GM19035 (cell line): ENCODE results near the gene KIZ.

Experiments used
- ATAC-seq: cut with Tn5 transposase; IDR thresholded peaks from one replicate; pipeline ENCODE4 v1.9.1; 2021; ENCODE audit not compliant: unreplicated experiment

The KIZ gene

DNA sequence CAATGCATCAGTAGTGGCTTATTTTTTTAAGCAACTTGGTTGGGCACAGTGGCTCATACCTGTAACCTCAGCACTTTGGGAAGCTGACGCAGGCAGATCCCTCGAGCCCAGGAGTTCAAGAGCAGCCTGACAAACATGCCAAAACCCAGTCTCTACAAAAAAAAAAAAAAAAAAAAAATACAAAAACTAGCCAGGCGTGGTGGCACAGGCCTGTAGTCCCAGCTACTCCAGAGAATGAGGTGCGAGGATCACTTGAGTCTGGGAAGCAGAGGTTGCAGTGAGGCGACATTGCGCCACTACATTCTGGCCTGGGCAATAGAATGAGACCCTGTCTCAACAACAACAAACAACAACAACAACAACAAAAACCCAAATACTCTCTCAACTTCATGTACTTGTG is 132.5 kb downstream of the KIZ start:
- ATAC-seq, result no peak

- ATAC-seq, result no peak
These were observed 133.5 kb downstream of the KIZ start for GRCh38 chr20:21259346-21259745.

DNA sequence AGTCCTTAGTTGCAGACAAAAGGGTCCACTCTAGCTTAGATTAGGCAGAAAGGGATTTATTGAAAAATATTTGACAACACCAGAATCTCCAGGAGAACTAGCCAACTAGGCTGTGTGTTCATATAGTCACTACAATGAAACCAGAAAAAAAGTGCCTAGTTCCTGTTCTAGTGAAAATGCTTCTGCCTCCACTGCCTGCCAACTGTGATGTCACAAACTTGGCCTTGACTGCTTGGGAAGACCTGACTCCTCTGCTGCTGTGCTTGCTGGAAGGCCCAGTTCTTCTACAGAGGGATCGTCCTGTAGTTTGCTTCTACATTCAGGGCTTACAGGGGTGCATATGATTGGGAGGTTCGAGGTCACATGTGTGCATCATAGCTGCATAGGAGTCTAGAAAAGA is 136.9 kb downstream of the KIZ start:
- no peak for ATAC-seq

- no peak for ATAC-seq
These were observed 139.6 kb downstream of the KIZ start for GRCh38 chr20:21265261-21266190.

DNA sequence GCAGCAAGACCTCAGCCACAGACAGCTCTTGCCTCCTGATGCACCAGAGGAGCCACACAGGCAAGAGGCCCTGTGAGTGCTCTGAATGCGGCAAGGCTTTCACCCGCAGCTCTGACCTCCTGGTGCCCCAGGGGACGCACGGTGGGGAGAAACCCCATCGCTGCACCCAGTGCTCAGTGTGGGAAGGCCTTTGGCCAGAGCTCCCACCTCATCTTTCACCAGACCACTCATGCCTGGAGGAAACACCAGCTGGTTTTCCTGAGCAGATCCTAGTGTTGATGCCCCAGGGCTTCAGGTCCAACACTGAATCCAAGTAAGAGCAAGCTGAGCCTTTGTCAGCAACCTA is 140.3 kb downstream of the KIZ start:
- ATAC-seq, result no peak

GRCh38 chr20:21269772-21270171 is 143.9 kb downstream of the KIZ start:
- no peak for ATAC-seq

DNA sequence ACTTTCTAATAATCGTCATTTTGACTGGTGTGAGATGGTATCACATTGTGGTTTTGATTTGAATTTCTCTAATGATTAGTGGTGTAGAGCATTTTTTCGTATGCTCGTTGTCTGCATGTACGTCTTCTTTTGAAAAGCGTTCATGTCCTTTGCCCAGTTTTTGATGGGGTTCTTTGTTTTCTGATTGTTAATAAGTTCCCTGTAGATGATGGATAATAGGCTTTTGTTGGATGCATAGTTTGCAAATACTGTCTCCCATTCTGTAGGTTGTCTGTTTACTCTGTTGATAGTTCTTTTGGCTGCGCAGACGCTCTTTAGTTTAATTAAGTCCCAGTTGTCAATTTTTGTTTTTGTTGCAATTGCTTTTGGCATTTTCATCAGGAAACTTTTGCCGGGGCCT is 144.9 kb downstream of the KIZ start:
- no peak for ATAC-seq

GRCh38 chr20:21272279-21272678 is 146.4 kb downstream of the KIZ start:
- ATAC-seq, result no peak

DNA sequence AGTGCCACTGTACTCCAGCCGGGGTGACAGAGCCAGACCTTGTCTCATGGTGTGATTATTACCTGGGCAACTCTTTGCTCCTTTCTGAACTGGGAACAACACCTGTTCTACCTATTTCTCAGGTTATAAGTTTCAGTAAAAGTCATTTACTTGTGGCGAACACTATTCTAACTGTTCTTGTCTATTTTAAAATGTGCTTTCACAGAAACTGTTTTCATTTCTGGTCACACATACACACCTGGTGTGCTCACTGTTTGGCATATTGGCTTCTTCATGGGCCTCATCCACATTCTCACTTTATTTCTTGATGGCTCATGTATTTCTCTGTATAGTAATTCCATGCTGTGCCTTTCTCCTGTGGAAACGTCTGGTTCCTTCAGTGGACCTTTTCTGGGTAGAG is 146.8 kb downstream of the KIZ start:
- no peak for ATAC-seq

GRCh38 chr20:21273755-21274386 is 148.0 kb downstream of the KIZ start:
- ATAC-seq, result no peak

DNA sequence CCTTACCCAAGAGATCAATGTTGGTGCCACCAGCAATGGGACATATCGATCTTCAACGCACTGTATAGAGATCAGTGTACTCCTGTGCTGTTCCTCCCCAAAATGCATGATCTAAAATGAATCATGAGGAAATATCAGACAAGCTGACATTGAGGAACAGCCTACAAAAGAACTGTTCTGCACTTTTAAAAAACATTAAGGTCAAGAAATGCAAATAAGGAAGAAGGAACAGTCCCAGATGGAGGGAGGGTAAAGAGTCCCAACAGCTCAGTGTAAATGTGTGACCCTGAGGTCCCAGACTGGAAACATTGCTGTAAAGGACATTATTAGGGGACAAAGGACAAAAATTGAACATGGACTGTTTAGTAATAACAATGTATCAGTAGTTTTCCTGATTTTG is 152.9 kb downstream of the KIZ start:
- ATAC-seq, result no peak

- no peak for ATAC-seq
These were observed 154.0 kb downstream of the KIZ start for GRCh38 chr20:21279706-21280521.

DNA sequence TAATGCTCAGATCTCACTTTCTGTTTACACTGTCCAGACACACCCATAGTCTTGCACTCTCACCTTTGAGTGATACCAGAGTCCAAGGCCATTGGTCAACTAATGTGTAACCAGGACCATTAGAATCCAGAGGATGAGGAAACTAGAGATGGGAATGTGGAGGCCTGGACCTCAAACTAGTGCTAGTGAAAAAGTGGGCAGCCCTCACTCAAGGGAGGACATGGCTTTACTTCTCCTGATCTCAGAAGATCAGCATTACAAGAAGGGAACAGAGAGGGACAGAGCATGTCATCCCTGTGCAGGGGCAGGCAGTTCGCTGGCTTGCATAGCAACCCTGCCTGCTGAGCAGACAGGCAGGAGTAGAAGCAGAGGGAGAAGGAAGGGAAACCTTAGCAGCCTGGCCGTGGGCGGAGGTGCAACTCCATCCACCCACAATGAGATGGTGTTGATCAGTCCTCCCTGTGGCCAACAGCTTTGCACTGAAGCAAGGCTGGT is 154.7 kb downstream of the KIZ start:
- no peak for ATAC-seq

- no peak for ATAC-seq
These were observed 160.9 kb downstream of the KIZ start for GRCh38 chr20:21286775-21287174.

DNA sequence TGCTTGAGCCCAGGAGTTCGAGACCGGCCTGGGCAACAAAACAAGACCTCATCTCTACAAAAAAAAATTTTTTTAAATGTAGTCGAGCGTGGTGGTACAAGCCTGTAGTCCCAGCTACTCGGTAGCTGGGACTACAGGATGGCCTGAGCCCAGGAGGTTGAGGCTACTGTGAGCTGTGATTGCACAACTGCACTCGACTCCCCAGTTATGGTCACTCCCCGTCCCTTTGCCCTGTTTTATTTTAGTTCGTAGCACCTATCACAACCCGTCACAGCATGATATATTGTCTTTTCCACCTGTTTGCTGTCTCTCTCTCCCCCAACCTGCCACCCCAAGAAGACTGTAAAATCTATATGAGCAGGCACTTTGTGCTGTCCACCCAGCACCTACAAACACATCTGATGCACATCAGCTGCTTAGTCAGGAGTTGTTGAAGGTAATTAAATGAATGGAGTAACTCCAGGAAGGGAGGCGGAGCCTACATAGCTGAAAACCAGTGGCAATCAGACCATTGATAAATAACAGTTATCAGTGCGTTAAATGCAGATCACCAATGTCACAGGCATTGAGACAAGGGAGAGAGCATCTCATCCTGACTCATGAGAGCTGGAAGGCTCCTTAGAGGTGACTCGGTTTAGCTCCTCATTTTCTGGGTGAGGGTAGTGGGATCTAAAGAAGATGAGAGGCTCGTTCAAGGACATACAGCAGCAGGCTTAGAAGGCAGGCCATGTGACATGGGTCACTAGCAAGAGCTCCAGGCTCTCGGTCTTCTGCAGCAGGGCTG is 162.9 kb downstream of the KIZ start:
- ATAC-seq, result no peak

GRCh38 chr20:21289651-21290050 is 163.8 kb downstream of the KIZ start:
- no peak for ATAC-seq

GRCh38 chr20:21291026-21291425 is 165.1 kb downstream of the KIZ start:
- ATAC-seq, result no peak

- ATAC-seq, result no peak
These were observed 168.9 kb downstream of the KIZ start for GRCh38 chr20:21294755-21295154.
